Measurements from ENCODE around the gene MED13. TPM values are rescaled to one million over a fixed set of nuclear protein-coding genes. Genes with fewer than 3 reads are reported as not detected.

Gene MED13
- total and polyA plus RNA-seq, 8 donors, result 4.9 to 193 (median 45.0) TPM

DNA sequence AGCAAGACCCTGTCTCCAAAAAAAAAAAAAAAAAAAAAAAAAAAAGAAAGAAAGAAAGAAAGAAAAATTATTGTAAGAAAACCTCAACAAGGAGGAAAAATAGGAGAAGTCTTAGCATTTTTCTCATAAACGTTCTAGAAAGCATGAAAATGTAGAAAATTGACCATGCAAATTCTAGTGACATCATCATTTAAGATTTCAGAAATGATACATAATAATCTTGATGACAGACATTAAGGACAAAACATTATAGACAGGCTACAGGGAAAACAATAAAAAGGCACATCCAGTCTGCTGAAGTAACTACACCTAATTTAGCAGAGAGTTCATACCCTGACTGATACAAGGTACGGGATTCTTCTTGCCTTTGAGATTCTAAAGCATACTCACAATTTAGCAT, 21.9 kb downstream of the MED13 start:
- Histone ChIP-seq H3K27ac (no peak overlapping the region), H3K4me1 (peaks cover 0 to 46% (median 15%) of the 10 kb centered on the region in 4 donors), H3K27me3 (no peaks in the 10 kb centered on the region), H3K9me3 (no peaks in the 10 kb centered on the region), H3K4me3 (no peak overlapping the region), H3K36me3 (peaks cover 18 to 86% (median 81%) of the 10 kb centered on the region in 4 donors)
- TF ChIP-seq, protein P1, sequence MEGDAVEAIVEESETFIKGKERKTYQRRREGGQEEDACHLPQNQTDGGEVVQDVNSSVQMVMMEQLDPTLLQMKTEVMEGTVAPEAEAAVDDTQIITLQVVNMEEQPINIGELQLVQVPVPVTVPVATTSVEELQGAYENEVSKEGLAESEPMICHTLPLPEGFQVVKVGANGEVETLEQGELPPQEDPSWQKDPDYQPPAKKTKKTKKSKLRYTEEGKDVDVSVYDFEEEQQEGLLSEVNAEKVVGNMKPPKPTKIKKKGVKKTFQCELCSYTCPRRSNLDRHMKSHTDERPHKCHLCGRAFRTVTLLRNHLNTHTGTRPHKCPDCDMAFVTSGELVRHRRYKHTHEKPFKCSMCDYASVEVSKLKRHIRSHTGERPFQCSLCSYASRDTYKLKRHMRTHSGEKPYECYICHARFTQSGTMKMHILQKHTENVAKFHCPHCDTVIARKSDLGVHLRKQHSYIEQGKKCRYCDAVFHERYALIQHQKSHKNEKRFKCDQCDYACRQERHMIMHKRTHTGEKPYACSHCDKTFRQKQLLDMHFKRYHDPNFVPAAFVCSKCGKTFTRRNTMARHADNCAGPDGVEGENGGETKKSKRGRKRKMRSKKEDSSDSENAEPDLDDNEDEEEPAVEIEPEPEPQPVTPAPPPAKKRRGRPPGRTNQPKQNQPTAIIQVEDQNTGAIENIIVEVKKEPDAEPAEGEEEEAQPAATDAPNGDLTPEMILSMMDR (IDR thresholded peaks at IDR 0.05), result no peak
- TF ChIP-seq POLR2AphosphoS5 (IDR thresholded peaks at IDR 0.05) (no peak), POLR2A (IDR thresholded peaks at IDR 0.05) (no peak), EP300 (IDR thresholded peaks at IDR 0.05) (no peak)
- DNase-seq, result no peak
- 86 to 96% (median 87%) methylated on average over 2 of the region's 2 CpGs for WGBS, 5 donors
- intact Hi-C loops (cut with DNase I; ENCODE audit: low total_unique reads), result no loop called here

DNA sequence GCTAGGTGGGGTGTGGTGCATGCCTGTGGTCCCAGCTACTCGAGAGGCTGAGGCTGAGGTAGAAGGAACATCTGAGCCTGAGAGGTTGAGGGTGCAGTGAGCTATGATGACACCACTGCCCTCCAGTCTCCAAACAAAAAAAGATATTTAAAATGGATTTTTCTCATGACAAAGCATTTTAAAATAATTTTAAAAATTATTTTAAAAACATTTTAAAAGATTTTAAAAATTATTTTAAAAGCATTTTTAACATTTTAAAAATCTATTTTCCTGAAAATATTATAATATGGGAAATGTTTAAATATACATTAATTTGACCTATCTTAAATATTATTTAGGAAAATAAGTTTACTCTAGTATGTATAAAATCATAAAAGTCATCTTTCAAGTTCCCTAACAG, 26.8 kb downstream of the MED13 start:
- intact Hi-C loops (cut with DNase I; ENCODE audit: low total_unique reads), result no loop called here
- H3K4me3 ChIP-seq, result no peak overlapping the region
- no peaks in the 10 kb centered on the region for H3K9me3 ChIP-seq
- TF ChIP-seq, protein P1 (IDR thresholded peaks at IDR 0.05), result no peak
- TF ChIP-seq POLR2AphosphoS5 (IDR thresholded peaks at IDR 0.05) (no peak), POLR2A (IDR thresholded peaks at IDR 0.05) (no peak), EP300 (IDR thresholded peaks at IDR 0.05) (no peak)
- peaks cover 33 to 65% (median 61%) of the 10 kb centered on the region in 4 donors for H3K36me3 ChIP-seq
- H3K27me3 ChIP-seq, result no peaks in the 10 kb centered on the region
- 76 to 92% (median 81%) methylated on average over 1 of the region's 1 CpG for WGBS, 5 donors
- H3K27ac ChIP-seq, result no peak overlapping the region
- DNase-seq, result no peak
- H3K4me1 ChIP-seq, result peaks cover 0 to 29% (median 5%) of the 10 kb centered on the region in 4 donors

DNA sequence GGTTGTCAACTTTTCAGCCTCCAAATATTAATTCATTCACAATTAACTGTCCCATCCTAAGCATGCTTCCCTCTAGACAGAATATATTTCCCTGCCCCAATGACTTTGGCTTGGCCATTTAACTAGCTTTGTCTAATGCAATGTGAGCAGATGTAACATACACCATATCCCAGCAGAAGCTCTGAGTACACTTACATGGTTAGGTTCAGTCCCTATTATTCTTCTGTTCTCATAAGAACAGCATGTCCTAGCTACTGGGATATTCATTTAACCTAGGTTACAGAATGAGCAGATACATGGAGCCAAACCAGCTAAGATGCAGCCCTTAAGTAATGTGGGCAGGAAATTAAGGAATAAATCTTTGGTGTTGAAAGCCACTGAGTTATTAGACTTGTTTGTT, 31.8 kb downstream of the MED13 start:
- TF ChIP-seq POLR2A (IDR thresholded peaks at IDR 0.05) (no peak), POLR2AphosphoS5 (IDR thresholded peaks at IDR 0.05) (no peak), EP300 (IDR thresholded peaks at IDR 0.05) (no peak)
- TF ChIP-seq, protein P1 (IDR thresholded peaks at IDR 0.05), result no peak
- no peak for DNase-seq
- H3K27me3 ChIP-seq, result no peaks in the 10 kb centered on the region
- H3K9me3 ChIP-seq, result no peaks in the 10 kb centered on the region
- H3K27ac ChIP-seq, result no peak overlapping the region
- intact Hi-C loops (cut with DNase I; ENCODE audit: low total_unique reads), result no loop called here
- H3K4me3 ChIP-seq, result no peak overlapping the region
- H3K36me3 ChIP-seq, result peaks cover 57 to 79% (median 72%) of the 10 kb centered on the region in 4 donors
- peaks cover 0 to 13% (median 5%) of the 10 kb centered on the region in 4 donors for H3K4me1 ChIP-seq

DNA sequence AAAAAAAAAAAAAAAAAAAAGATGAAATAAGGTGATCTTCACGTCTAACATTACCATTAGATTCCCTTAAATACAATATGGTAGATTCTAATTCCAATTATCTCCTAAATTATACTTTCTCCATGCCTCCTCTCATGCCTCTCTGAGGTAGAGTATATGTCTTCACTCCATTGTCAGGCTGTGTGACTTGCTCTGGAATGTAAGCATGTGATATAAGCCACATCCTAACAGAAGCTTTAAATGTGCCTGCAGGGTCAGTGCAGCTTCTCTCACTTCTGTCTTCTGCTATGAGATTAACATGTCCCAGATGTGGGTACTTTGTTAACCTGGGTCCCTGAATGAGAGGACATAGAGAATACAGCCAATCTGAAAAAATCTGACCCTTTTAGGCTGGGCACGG, 32.6 kb downstream of the MED13 start:
- H3K36me3 ChIP-seq, result peaks cover 65 to 87% (median 80%) of the 10 kb centered on the region in 4 donors

More for the DNA sequence above, 32.6 kb downstream of the MED13 start:
- Histone ChIP-seq H3K27ac (no peak overlapping the region), H3K4me1 (peaks cover 0 to 12% (median 5%) of the 10 kb centered on the region in 4 donors), H3K9me3 (no peaks in the 10 kb centered on the region), H3K27me3 (no peaks in the 10 kb centered on the region), H3K4me3 (no peak overlapping the region)
- no peak for TF ChIP-seq EP300 (IDR thresholded peaks at IDR 0.05)
- TF ChIP-seq, protein P1 (IDR thresholded peaks at IDR 0.05), result no peak
- intact Hi-C loops (cut with DNase I; ENCODE audit: low total_unique reads), result no loop called here
- DNase-seq, result no peak
- WGBS, 5 donors, result 87 to 91% (median 88%) methylated on average over 2 of the region's 2 CpGs

All from stomach (tissue), 9 donors.